Stimulated activated CD4-positive, alpha-beta T cell treated with anti-CD3 and anti-CD28 coated beads, Interleukin-1b, Interleukin-23, amount 100 ng/mL, for 4 hours (primary cell): ENCODE results near the gene WDR27.

Experiments
- DNase-seq, 2 donors: peaks; one replicate each; pipeline ENCODE4 v3.0.0-alpha.2; 2020; ENCODE audit warnings: low read depth in 2 of 2

The WDR27 gene

GRCh38 chr6:169709293-169709692, 7.5 kb upstream of the WDR27 start:
- DNase-seq: no peak

- DNase-seq: no peak
Measured at GRCh38 chr6:169707772-169708171, 5.9 kb upstream of the WDR27 start.

- peak in 1 of 2 donors; percentile 25 for DNase-seq
Measured at GRCh38 chr6:169702840-169703246, 1.0 kb upstream of the WDR27 start.

GRCh38 chr6:169701311-169701953, 397 bp downstream of the WDR27 start:
- no peak for DNase-seq

- DNase-seq: no peak
Measured at GRCh38 chr6:169700296-169700695, 1.5 kb downstream of the WDR27 start.

- peak in 1 of 2 donors; percentile 8 for DNase-seq
Measured at GRCh38 chr6:169697115-169697514, 4.7 kb downstream of the WDR27 start.

GRCh38 chr6:169695131-169695530, 6.7 kb downstream of the WDR27 start:
- no peak for DNase-seq

- no peak for DNase-seq
Measured at GRCh38 chr6:169692516-169692915, 9.3 kb downstream of the WDR27 start.

GRCh38 chr6:169691260-169691659, 10.6 kb downstream of the WDR27 start:
- no peak for DNase-seq

GRCh38 chr6:169689287-169689686, 12.5 kb downstream of the WDR27 start:
- DNase-seq: no peak

- DNase-seq: no peak
Measured at GRCh38 chr6:169685860-169686259, 16.0 kb downstream of the WDR27 start.

- DNase-seq: no peak
Measured at GRCh38 chr6:169684056-169684455, 17.8 kb downstream of the WDR27 start.

- DNase-seq: no peak
Measured at GRCh38 chr6:169678342-169678741, 23.5 kb downstream of the WDR27 start.

GRCh38 chr6:169677096-169677495, 24.7 kb downstream of the WDR27 start:
- no peak for DNase-seq

- DNase-seq: no peak
Measured at GRCh38 chr6:169675011-169675410, 26.8 kb downstream of the WDR27 start.

GRCh38 chr6:169671563-169671962, 30.3 kb downstream of the WDR27 start:
- DNase-seq: no peak

GRCh38 chr6:169669889-169670288, 31.9 kb downstream of the WDR27 start:
- no peak for DNase-seq

GRCh38 chr6:169669147-169669546, 32.7 kb downstream of the WDR27 start:
- no peak for DNase-seq

GRCh38 chr6:169668203-169668847, 33.5 kb downstream of the WDR27 start:
- DNase-seq: no peak

- DNase-seq: no peak
Measured at GRCh38 chr6:169667716-169668115, 34.1 kb downstream of the WDR27 start.

GRCh38 chr6:169666441-169666840, 35.4 kb downstream of the WDR27 start:
- no peak for DNase-seq

- no peak for DNase-seq
Measured at GRCh38 chr6:169665289-169665688, 36.5 kb downstream of the WDR27 start.

- DNase-seq: no peak
Measured at GRCh38 chr6:169664227-169664626, 37.6 kb downstream of the WDR27 start.

GRCh38 chr6:169663468-169663867, 38.4 kb downstream of the WDR27 start:
- no peak for DNase-seq
